ENCODE measurements around the gene GSK3A. TPM values are rescaled to one million over a fixed set of nuclear protein-coding genes. Genes with fewer than 3 reads are reported as not detected.

GSK3A gene
- total and polyA plus RNA-seq, 9 of the 15 experiments (the other 6 are each of a cell fraction or from before 2014, with no cell fraction given), result 0.62 to 90.7 (median 33.3) TPM

DNA sequence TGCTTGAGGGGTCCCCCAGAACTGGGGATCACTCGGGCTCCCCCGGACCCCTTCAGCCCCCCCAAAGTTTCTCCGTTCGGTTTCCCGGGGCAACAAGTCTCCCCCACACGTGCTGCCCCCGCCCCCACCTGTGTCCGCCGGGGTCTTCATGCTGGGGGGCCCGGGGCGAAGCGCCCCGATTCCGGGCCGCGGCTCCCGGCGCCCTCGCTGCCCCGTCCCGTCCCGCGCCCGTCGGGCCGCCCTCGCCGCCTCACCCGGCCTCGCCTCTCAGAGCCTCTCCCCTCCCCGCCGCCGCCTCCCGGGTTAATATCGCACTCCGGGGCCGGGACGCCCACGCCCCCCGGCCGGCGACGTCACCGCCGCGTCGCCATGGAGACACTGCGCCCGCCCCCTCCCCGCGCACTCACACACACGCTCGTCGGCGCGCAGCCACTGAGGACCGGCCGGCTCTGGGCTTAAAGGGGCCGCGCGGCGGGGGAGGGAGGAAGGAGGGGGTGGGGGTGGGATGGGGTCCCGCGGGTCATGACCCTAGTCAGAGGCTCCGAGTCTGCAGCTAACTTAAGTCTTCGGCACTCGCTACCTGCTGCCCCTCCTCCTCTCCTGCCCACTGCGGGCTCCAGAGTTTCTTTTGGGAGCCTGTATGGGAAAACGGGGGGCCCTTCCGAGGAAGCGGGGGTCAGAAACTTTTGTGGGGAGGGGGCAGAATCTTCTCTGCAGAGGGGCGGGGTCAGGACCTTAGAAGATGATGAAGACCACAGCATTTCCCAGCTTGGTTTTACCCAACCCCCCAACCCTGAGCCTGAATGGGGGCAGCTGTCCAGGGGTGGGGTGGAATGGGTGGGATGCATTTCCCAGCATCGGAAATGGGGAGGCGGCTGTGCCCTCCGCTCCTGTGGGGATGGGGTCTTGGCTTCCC, 12.7 kb upstream of the GSK3A start, which contains the start of gene ERF:
Gene ERF, minus strand, starts transcription at position 279 of the 916 bp plus-strand sequence. Its CDS starts 129 bp downstream, at position 150.
- Histone ChIP-seq H3K9me1 (ENCODE audit: control insufficient read depth, insufficient read depth, low read length) (peaks cover 7% of the 10 kb centered on the region), H3K27me3 (ENCODE audit: control insufficient read depth in 2 of 2, insufficient read depth in 2 of 2, low read length in 2 of 2) (no peaks in the 10 kb centered on the region), H3K27ac (ENCODE audit: extremely low read depth, low read depth, low read length) (peak within 1 kb of the TSS; percentile 96), H3K4me1 (replicated peaks in 1 of 2; ENCODE audit: control insufficient read depth in 2 of 2, insufficient read depth in 2 of 2, low read length in 2 of 2) (peaks cover 19 to 59% of the 10 kb centered on the region in 2 experiments), H2AFZ (ENCODE audit: low read depth, low read length) (peak within 1 kb of the TSS; percentile 81), H3K4me2 (ENCODE audit: insufficient read depth, low read length) (peak within 1 kb of the TSS; percentile 83), H3K4me3 (peak within 1 kb of the TSS; percentile 98), H3K36me3 (ENCODE audit: control insufficient read depth, insufficient read depth, low read length) (peaks cover 24% of the 10 kb centered on the region; the same call in 2 of the 3 replicates), H4K20me1 (replicated peaks; ENCODE audit: control insufficient read depth, insufficient read depth, low read length) (peaks cover 10% of the 10 kb centered on the region; the same call in 1 of the 2 replicates), H3K79me2 (ENCODE audit: control insufficient read depth, insufficient read depth, low read length) (peaks cover 47% of the 10 kb centered on the region), H3K9me3 (replicated peaks; ENCODE audit: control insufficient read depth, insufficient read depth, low read depth, low read length) (no peaks in the 10 kb centered on the region), H3K9ac (ENCODE audit: insufficient read depth in 1 of 2, low read depth in 2 of 2, low read length in 2 of 2) (peak within 1 kb of the TSS; percentile 91 to 95)
- FAIRE-seq (peak; percentile 44), ATAC-seq (peak; percentile 74), DNase-seq (ENCODE audit: extremely low read depth in 1 of 4, low spot score in 3 of 4) (peak; percentile 91 to 96 (median 94))
- in situ Hi-C loops (cut with MboI) (no loop called here), intact Hi-C loops (cut with micrococcal nuclease) (loop anchor here (2.0 kb wide), 1 partner anchor 14 kb away; the partner anchor contains the start of gene CIC)
- under 1% methylated on average over 15 of the region's 75 CpGs for WGBS (ENCODE audit: insufficient coverage, low coverage, missing lambda C conversion rate)
- CTCF ChIA-PET (ENCODE audit: low intra/inter-chr PET ratio), result no interaction called here
- BruUV-seq (replicated peaks), result no TSS peak
- POLR2A ChIA-PET, result interaction anchor here (0.6 to 1.2 kb wide), 2 partner anchors 8 to 20 kb away, joined by 3 read pairs; no protein-coding TSS in a partner anchor
- TF ChIP-seq THRA (IDR thresholded peaks at IDR 0.05) (no peak), MBD2 (IDR thresholded peaks at IDR 0.05; ENCODE audit: borderline replicate concordance, low read depth) (peak; percentile 41; the same call in 1 of the 2 replicates), MAFG (tag; conservative IDR thresholded peaks at IDR 0.05) (no peak), ZBTB5 (IDR thresholded peaks at IDR 0.05) (no peak), RB1 (IDR thresholded peaks at IDR 0.05; ENCODE audit: low read depth) (peak; percentile 78), ZBTB40 (IDR thresholded peaks at IDR 0.05) (no peak), ZBTB40 (CRISPR knock-in tag; IDR thresholded peaks at IDR 0.05) (no peak), NCOA6 (IDR thresholded peaks at IDR 0.05) (no peak)
